Measurements from ENCODE around the gene RABGAP1L. TPM values are rescaled to one million over a fixed set of nuclear protein-coding genes. Genes with fewer than 3 reads are reported as not detected.

Gene RABGAP1L
- total and polyA plus RNA-seq, 2 of the 8 experiments (the other 6 are each of a cell fraction or from before 2014, with no cell fraction given), result 33.3 to 156 TPM

DNA sequence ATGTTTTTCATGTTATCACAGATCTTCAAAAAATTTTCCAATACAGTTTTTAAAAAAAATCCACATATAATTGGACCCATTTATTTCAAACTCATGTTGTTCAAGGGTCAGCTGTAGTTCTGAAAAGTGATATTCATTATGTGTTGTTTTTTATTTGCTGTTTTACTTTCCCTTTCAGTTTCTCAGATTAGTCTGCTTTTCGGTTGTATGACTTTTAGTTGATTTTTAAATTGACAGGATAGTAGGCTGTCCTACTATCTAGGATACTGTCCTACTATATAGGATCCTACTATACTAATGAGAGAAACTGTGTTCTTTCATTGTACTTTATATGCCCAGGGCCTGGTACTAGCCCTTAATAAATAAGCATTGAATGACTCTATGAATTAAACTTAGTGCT, 254.9 kb downstream of the RABGAP1L start:
- 92% methylated on average over 1 of the region's 1 CpG; no CpG with 5 or more reads in 1 of the 2 experiments for WGBS, 2 experiments (ENCODE audit: extremely low coverage in 1 of 2, insufficient coverage in 1 of 2, insufficient read length in 1 of 2, insufficient replicate concordance in 2 of 2, low coverage in 1 of 2, low lambda C conversion rate in 2 of 2, missing lambda C conversion rate in 1 of 2)
- Histone ChIP-seq H4K5ac (ENCODE audit: insufficient read length, low read depth, low read length) (no peak overlapping the region), H2BK5ac (ENCODE audit: low read depth, low read length) (no peak overlapping the region), H4K8ac (ENCODE audit: extremely low read depth, insufficient read depth, low read length) (no peak overlapping the region), H4K20me1 (replicated peaks in 1 of 2; ENCODE audit: control insufficient read depth in 1 of 2, insufficient read depth in 2 of 2, low read length in 2 of 2) (no peaks in the 10 kb centered on the region), H2BK12ac (ENCODE audit: low read depth, low read length) (no peak overlapping the region), H3K18ac (ENCODE audit: extremely low read depth, low read length) (no peak overlapping the region), H2BK20ac (ENCODE audit: low read length) (no peak overlapping the region), H3K9me3 (ENCODE audit: insufficient read depth in 2 of 2, low read depth in 1 of 2, low read length in 1 of 2) (no peaks in the 10 kb centered on the region), H3K4ac (replicated peaks; ENCODE audit: insufficient read length, low read depth, low read length) (no peak overlapping the region), H3K9ac (replicated peaks in 1 of 4; ENCODE audit: extremely low read depth in 1 of 4, low read depth in 3 of 4, low read length in 3 of 4) (no peak overlapping the region), H3K14ac (ENCODE audit: insufficient read length) (no peak overlapping the region), H3K4me2 (ENCODE audit: insufficient read depth in 1 of 2, low read depth in 2 of 2, low read length in 2 of 2) (no peak overlapping the region), H3K23me2 (ENCODE audit: low read depth, low read length) (no peaks in the 10 kb centered on the region), H3K79me1 (ENCODE audit: low read depth, low read length) (no peaks in the 10 kb centered on the region), H3K4me3 (ENCODE audit: extremely low read depth in 1 of 4, insufficient read depth in 2 of 4, low read depth in 3 of 4, low read length in 4 of 4) (no peak overlapping the region), H2BK15ac (ENCODE audit: low read length) (no peak overlapping the region), H2AK5ac (ENCODE audit: low read depth, low read length) (no peak overlapping the region), H3K27me3 (replicated peaks in 1 of 4; ENCODE audit: control insufficient read depth in 3 of 4, extremely low read depth in 1 of 4, insufficient read depth in 3 of 4, low read length in 3 of 4) (no peaks in the 10 kb centered on the region), H2BK120ac (replicated peaks; ENCODE audit: low read depth, low read length) (no peak overlapping the region), H3K56ac (replicated peaks; ENCODE audit: insufficient read length, low read depth, low read length) (no peak overlapping the region), H2AFZ (ENCODE audit: low read length) (no peak overlapping the region), H3K23ac (ENCODE audit: insufficient read length) (no peak overlapping the region), H3K27ac (ENCODE audit: low read depth, low read length) (no peak overlapping the region), H3K79me2 (ENCODE audit: control insufficient read depth in 1 of 2, insufficient read depth in 2 of 2, low read length in 2 of 2) (no peaks in the 10 kb centered on the region), H4K91ac (replicated peaks; ENCODE audit: insufficient read length, low read length) (no peak overlapping the region), H3K36me3 (ENCODE audit: control insufficient read depth in 2 of 4, insufficient read depth in 4 of 4, low read length in 3 of 4) (no peaks in the 10 kb centered on the region), H3K4me1 (replicated peaks in 1 of 4; ENCODE audit: control insufficient read depth in 3 of 4, insufficient read depth in 4 of 4, low read length in 3 of 4) (no peaks in the 10 kb centered on the region)
- DNase-seq (ENCODE audit: low read depth in 1 of 2, low spot score in 2 of 2), result no peak
- ChIA-PET CTCF (ENCODE audit: partially characterized antibody) (interaction anchor here (0.6 to 2.0 kb wide), 21 partner anchors 10 to 496 kb away, joined by 3 to 11 read pairs (median 4); partner anchors contain the start of gene GPR52), POLR2A (ENCODE audit: partially characterized antibody) (no interaction called here)
- no peak for FAIRE-seq
- TF ChIP-seq SP1 (IDR thresholded peaks at IDR 0.05; ENCODE audit: low read depth, low read length) (no peak), KDM4A (IDR thresholded peaks at IDR 0.05; ENCODE audit: low read depth, low read length, severe bottlenecking) (no peak), EP300 (IDR thresholded peaks at IDR 0.05; ENCODE audit: borderline replicate concordance in 1 of 2, low read depth in 2 of 2, low read length in 2 of 2) (no peak), TBP (IDR thresholded peaks at IDR 0.05; ENCODE audit: low read depth, low read length) (no peak), SRF (IDR thresholded peaks at IDR 0.05; ENCODE audit: low read depth, low read length) (no peak), GTF2F1 (IDR thresholded peaks at IDR 0.05; ENCODE audit: borderline replicate concordance, low read depth, low read length) (no peak), BACH1 (IDR thresholded peaks at IDR 0.05; ENCODE audit: low read length) (no peak), JUND (IDR thresholded peaks at IDR 0.05; ENCODE audit: low read length) (no peak), RAD21 (IDR thresholded peaks at IDR 0.05 in 1 of 2, conservative IDR thresholded peaks at IDR 0.05 in 1 of 2; ENCODE audit: low read depth in 2 of 2, low read length in 2 of 2) (no peak), GABPA (IDR thresholded peaks at IDR 0.05; ENCODE audit: borderline replicate concordance, insufficient read depth, low read length) (no peak), RXRA (IDR thresholded peaks at IDR 0.05; ENCODE audit: insufficient read depth, low read depth, low read length) (no peak)
- TF ChIP-seq, protein P1, sequence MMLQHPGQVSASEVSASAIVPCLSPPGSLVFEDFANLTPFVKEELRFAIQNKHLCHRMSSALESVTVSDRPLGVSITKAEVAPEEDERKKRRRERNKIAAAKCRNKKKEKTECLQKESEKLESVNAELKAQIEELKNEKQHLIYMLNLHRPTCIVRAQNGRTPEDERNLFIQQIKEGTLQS (IDR thresholded peaks at IDR 0.05; ENCODE audit: insufficient read depth, low read depth, low read length), result no peak
- TF ChIP-seq, protein P2, sequence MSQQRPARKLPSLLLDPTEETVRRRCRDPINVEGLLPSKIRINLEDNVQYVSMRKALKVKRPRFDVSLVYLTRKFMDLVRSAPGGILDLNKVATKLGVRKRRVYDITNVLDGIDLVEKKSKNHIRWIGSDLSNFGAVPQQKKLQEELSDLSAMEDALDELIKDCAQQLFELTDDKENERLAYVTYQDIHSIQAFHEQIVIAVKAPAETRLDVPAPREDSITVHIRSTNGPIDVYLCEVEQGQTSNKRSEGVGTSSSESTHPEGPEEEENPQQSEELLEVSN (IDR thresholded peaks at IDR 0.05), result no peak

Data from H1 (cell line).